Suppressor macrophage treated with lipopolysaccharide for 1 hour (primary cell): ENCODE data around the gene CREB5.
A peak's percentile ranks its signal among the peaks of the same experiment; 100 is the strongest.

ENCODE experiments used
- DNase-seq, 3 donors: peaks; one replicate each; pipeline ENCODE4 v3.0.0-alpha.2; 2020 to 2022

The CREB5 gene

GRCh38 chr7:28872226-28872625, 459.9 kb downstream of the CREB5 start:
- peak in 1 of 3 donors; percentile 11 for DNase-seq

- DNase-seq = no peak
Observed at GRCh38 chr7:28873365-28873764, 461.0 kb downstream of the CREB5 start.

- no peak for DNase-seq
Observed at GRCh38 chr7:28874001-28874400, 461.7 kb downstream of the CREB5 start.
